Neural cell (in vitro differentiated cells): Measurements from ENCODE around the gene PDE4D.

Source experiments
- EZH2 ChIP-seq: fragments of 200-600, 300-800 bp; shearing (Covaris generic), sonication (generic); IDR thresholded peaks from 2 replicates; pipeline ENCODE4 v1.6.1; 2014; ENCODE audit warnings: antibody characterized with exemption, low read length, borderline replicate concordance, mild to moderate bottlenecking; ENCODE audit not compliant: insufficient read depth, poor library complexity, severe bottlenecking
- POLR2AphosphoS5 ChIP-seq: IDR thresholded peaks from 2 replicates; pipeline ENCODE4 v1.6.1; 2012
- SMC3 ChIP-seq: fragments of 450-650 bp; conservative IDR thresholded peaks from 2 replicates; pipeline ENCODE4 v1.6.1; 2014; ENCODE audit warnings: antibody characterized with exemption, mild to moderate bottlenecking, moderate library complexity; ENCODE audit not compliant: poor library complexity
- TAF1 ChIP-seq: IDR thresholded peaks from 2 replicates; pipeline ENCODE4 v1.6.1; 2012; ENCODE audit warnings: low read depth
- TF ChIP-seq, protein P1 (sequence below): fragments of 450-650 bp; IDR thresholded peaks from 2 replicates; pipeline ENCODE4 v1.5.1; 2014; ENCODE audit warnings: antibody characterized with exemption, mild to moderate bottlenecking, moderate library complexity; ENCODE audit not compliant: poor library complexity, severe bottlenecking
- TF ChIP-seq, protein P2 (sequence below): IDR thresholded peaks from 2 replicates; pipeline ENCODE4 v1.6.1; 2012; ENCODE audit warnings: borderline replicate concordance

DNA sequence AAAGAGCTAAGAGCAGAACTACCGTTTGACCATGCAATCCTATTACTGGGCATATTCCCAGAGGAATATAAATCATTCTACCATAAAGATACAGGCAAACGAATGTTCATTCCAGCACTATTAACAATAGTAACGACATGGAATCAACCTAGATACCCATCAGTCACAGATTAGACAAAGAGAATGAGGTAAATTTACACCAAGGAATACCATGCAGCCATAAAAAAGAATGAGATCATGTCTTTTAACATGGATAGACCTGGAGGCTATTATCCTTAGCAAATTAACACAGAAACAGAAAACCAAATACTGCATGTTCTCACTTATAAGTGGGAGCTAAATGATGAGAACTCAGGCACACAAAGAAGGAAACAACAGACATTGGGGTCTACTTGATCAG lies 641.9 kb downstream of the PDE4D start:
- no peak for TF ChIP-seq TAF1
- TF ChIP-seq, protein P1, sequence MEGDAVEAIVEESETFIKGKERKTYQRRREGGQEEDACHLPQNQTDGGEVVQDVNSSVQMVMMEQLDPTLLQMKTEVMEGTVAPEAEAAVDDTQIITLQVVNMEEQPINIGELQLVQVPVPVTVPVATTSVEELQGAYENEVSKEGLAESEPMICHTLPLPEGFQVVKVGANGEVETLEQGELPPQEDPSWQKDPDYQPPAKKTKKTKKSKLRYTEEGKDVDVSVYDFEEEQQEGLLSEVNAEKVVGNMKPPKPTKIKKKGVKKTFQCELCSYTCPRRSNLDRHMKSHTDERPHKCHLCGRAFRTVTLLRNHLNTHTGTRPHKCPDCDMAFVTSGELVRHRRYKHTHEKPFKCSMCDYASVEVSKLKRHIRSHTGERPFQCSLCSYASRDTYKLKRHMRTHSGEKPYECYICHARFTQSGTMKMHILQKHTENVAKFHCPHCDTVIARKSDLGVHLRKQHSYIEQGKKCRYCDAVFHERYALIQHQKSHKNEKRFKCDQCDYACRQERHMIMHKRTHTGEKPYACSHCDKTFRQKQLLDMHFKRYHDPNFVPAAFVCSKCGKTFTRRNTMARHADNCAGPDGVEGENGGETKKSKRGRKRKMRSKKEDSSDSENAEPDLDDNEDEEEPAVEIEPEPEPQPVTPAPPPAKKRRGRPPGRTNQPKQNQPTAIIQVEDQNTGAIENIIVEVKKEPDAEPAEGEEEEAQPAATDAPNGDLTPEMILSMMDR: no peak
- TF ChIP-seq SMC3: no peak
- TF ChIP-seq POLR2AphosphoS5: no peak
- no peak for TF ChIP-seq EZH2
- TF ChIP-seq, protein P2, sequence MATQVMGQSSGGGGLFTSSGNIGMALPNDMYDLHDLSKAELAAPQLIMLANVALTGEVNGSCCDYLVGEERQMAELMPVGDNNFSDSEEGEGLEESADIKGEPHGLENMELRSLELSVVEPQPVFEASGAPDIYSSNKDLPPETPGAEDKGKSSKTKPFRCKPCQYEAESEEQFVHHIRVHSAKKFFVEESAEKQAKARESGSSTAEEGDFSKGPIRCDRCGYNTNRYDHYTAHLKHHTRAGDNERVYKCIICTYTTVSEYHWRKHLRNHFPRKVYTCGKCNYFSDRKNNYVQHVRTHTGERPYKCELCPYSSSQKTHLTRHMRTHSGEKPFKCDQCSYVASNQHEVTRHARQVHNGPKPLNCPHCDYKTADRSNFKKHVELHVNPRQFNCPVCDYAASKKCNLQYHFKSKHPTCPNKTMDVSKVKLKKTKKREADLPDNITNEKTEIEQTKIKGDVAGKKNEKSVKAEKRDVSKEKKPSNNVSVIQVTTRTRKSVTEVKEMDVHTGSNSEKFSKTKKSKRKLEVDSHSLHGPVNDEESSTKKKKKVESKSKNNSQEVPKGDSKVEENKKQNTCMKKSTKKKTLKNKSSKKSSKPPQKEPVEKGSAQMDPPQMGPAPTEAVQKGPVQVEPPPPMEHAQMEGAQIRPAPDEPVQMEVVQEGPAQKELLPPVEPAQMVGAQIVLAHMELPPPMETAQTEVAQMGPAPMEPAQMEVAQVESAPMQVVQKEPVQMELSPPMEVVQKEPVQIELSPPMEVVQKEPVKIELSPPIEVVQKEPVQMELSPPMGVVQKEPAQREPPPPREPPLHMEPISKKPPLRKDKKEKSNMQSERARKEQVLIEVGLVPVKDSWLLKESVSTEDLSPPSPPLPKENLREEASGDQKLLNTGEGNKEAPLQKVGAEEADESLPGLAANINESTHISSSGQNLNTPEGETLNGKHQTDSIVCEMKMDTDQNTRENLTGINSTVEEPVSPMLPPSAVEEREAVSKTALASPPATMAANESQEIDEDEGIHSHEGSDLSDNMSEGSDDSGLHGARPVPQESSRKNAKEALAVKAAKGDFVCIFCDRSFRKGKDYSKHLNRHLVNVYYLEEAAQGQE: no peak
